Right lobe of liver (tissue), 6 donors: ENCODE results near the gene INPP5J. TPM values are rescaled to one million over a fixed set of nuclear protein-coding genes. Genes with fewer than 3 reads are reported as not detected.

Experiments used
- ATAC-seq, 4 donors: fragments of 200-7000 bp; cut with Tn5 transposase; one replicate each; pipeline ENCODE4 v1.9.1; 2020; ENCODE audit warnings: mild to moderate bottlenecking in 4 of 4, moderate library complexity in 4 of 4
- DNase-seq, 3 donors: peaks; one replicate each; pipeline ENCODE4 v3.0.0-alpha.2; 2020
- H3K27ac ChIP-seq, 3 donors: fragments of 200-600 bp; one replicate each; pipeline ENCODE4 v1.8.0; 2022
- H3K27me3 ChIP-seq, 2 donors: fragments of 200-600 bp; one replicate each; pipeline ENCODE4 v1.8.0; 2022
- H3K36me3 ChIP-seq, 4 donors: fragments of 200-600 bp; sonication (generic) in 1 of 4; one replicate each; pipeline versions ENCODE4 v1.5.1 to v1.8.0; 2017 to 2022; ENCODE audit warnings: control low read depth in 1 of 4
- H3K4me1 ChIP-seq, 4 donors: fragments of 200-600 bp; sonication (generic) in 1 of 4; one replicate each; pipeline versions ENCODE4 v1.5.1 to v1.8.0; 2017 to 2022; ENCODE audit warnings: control low read depth in 1 of 4
- H3K4me3 ChIP-seq, 3 donors: fragments of 200-600 bp; one replicate each; pipeline ENCODE4 v1.8.0; 2022
- H3K9me3 ChIP-seq, 4 donors: fragments of 200-600 bp; sonication (generic) in 1 of 4; one replicate each; pipeline versions ENCODE4 v1.5.1 to v1.8.0; 2017 to 2022; ENCODE audit warnings: control low read depth in 1 of 4
- POLR2A ChIP-seq: fragments of 450-650 bp; IDR thresholded peaks from one replicate; pipeline ENCODE4 v1.6.1; 2017; ENCODE audit warnings: antibody characterized with exemption, mild to moderate bottlenecking
- WGBS: methylation state at CpG from one replicate; pipeline ENCODE4 v1.1.6; 2018; ENCODE audit warnings: low coverage, low lambda C conversion rate; ENCODE audit not compliant: insufficient coverage; ENCODE audit errors: missing lambda C conversion rate; 5-methylcytosine and 5-hydroxymethylcytosine counted together
- intact Hi-C, 2 donors: fragments of 100-400 bp; cut with DNase I; formaldehyde crosslinking; loops; one replicate each; pipeline versions ENCODE4 v1.11.2 to v1.14.1; 2022
- total RNA-seq, 6 experiments: library from RNA; depleted of rRNA in 2 of 6; stranded (reverse); fragments of >200 nt in 2 of 6; fragmentation: NEBNext Ultra II Directional in 3 of 6; extraction: Animal tissue kit (Norgen Biotek cat#: 25700) in 3 of 6; gene quantifications; one replicate each; pipeline versions ENCODE4 v1.1.0 to v1.2.4, GENCODE V29; 2016 to 2023
- TF ChIP-seq, protein P1 (sequence below), 4 donors: fragments of 200-600 bp in 3 of 4; fragments of 450-650 bp in 1 of 4; IDR thresholded peaks; one replicate each; pipeline versions ENCODE4 v1.5.1 to v1.8.0; 2016 to 2022; ENCODE audit warnings: antibody characterized with exemption in 4 of 4, mild to moderate bottlenecking in 2 of 4
- donor health status: DM: no; HTN: yes; CAD: no.
- donor health status: DM: no; HTN: no; CAD: no.
- donor health status: DM: no; HTN: no; CAD: no.
- donor health status: DM: no; HTN: yes; CAD: no.
- donor health status: DM: no; HTN: yes; CAD: no.

Gene INPP5J
- total RNA-seq, 6 experiments from 2014 or later = 0.12 to 0.49 (median 0.26) TPM; not detected in 2

DNA sequence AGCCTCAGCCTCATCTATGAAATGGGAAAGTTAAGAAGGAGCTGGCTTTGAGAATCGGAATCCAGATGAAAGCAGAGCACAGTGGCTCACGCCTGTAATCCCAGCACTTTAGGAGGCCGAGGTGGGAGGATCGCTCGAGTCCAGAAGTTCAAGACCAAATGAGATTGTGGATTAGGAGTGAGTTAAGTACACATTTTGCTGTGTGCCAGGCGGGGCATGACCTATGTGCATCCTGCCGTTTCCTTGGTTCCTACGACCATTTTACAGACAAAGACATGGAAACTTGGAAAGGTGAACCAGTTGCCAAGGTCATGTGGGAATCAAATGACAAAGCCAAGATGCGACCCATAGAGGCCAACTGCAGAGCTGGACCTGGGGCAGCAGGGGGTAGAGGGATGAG is 13.4 kb downstream of the INPP5J start:
- TF ChIP-seq, protein P1, sequence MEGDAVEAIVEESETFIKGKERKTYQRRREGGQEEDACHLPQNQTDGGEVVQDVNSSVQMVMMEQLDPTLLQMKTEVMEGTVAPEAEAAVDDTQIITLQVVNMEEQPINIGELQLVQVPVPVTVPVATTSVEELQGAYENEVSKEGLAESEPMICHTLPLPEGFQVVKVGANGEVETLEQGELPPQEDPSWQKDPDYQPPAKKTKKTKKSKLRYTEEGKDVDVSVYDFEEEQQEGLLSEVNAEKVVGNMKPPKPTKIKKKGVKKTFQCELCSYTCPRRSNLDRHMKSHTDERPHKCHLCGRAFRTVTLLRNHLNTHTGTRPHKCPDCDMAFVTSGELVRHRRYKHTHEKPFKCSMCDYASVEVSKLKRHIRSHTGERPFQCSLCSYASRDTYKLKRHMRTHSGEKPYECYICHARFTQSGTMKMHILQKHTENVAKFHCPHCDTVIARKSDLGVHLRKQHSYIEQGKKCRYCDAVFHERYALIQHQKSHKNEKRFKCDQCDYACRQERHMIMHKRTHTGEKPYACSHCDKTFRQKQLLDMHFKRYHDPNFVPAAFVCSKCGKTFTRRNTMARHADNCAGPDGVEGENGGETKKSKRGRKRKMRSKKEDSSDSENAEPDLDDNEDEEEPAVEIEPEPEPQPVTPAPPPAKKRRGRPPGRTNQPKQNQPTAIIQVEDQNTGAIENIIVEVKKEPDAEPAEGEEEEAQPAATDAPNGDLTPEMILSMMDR (IDR thresholded peaks at IDR 0.05) = no peak
- no peak for TF ChIP-seq POLR2A
- WGBS = 80% methylated on average over 1 of the region's 9 CpGs
- DNase-seq = no peak
- no peaks in the 10 kb centered on the region for H3K36me3 ChIP-seq
- no peak for ATAC-seq
- no peaks in the 10 kb centered on the region for H3K27me3 ChIP-seq
- H3K4me3 ChIP-seq = no peak overlapping the region
- no peaks in the 10 kb centered on the region for H3K4me1 ChIP-seq
- intact Hi-C loops = no loop called here
- no peaks in the 10 kb centered on the region for H3K9me3 ChIP-seq
- no peak overlapping the region for H3K27ac ChIP-seq

DNA sequence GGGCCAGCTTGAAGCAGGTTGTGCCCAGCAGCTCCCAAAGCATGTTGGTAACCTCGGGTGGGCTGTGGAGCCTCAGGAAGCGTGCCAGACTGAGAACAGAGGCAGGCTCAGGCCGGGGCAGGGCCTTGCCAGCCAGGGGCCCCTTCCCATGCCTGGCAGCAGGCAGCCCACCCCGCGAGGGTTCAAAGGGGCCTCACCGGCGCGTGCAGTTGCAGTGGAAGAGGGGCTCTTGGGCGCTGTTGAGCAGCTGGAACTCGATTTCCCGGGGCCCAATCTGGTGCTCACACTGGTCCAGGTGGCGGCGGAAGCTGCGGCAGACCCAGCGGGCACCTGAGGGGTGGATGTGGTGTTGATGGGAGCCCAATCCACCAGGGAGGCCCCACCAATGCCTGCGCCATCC is 13.9 kb downstream of the INPP5J start:
- no CpG with 5 or more reads among the region's 16 CpGs for WGBS

DNA sequence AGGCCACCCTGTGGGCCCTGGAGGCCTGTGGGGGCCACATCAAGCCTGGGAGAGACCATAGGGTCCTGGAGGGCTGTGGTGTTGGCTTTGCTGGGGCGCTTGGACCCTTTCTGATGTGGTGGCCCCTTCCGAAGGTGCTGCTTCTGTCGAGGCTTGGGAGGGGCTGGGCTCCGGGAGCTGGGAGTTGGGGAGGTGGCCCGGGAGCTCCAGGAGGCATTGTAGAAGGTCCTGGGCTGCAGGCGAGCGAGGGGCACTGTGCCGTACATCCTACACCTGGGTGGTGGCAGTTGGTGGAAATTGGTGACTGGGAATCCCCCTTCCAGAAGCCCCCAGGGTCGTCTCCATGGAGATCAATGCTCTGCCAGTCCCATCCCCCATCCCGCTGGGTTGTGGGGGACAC is 15.0 kb downstream of the INPP5J start:
- Histone ChIP-seq H3K4me1 (no peaks in the 10 kb centered on the region), H3K36me3 (no peaks in the 10 kb centered on the region), H3K4me3 (no peak overlapping the region), H3K27me3 (no peaks in the 10 kb centered on the region), H3K9me3 (no peaks in the 10 kb centered on the region), H3K27ac (no peak overlapping the region)
- ATAC-seq (no peak), DNase-seq (no peak)
- WGBS = no CpG with 5 or more reads among the region's 10 CpGs
- intact Hi-C loops = no loop called here
- TF ChIP-seq, protein P1 (IDR thresholded peaks at IDR 0.05) = no peak
- TF ChIP-seq POLR2A = no peak

More for the DNA sequence above, 13.9 kb downstream of the INPP5J start:
- Histone ChIP-seq H3K27me3 (no peaks in the 10 kb centered on the region), H3K4me3 (no peak overlapping the region), H3K4me1 (no peaks in the 10 kb centered on the region), H3K36me3 (no peaks in the 10 kb centered on the region), H3K27ac (no peak overlapping the region), H3K9me3 (no peaks in the 10 kb centered on the region)
- no peak for ATAC-seq
- intact Hi-C loops = no loop called here
- DNase-seq = no peak
- TF ChIP-seq, protein P1 (IDR thresholded peaks at IDR 0.05) = no peak
- TF ChIP-seq POLR2A = no peak

DNA sequence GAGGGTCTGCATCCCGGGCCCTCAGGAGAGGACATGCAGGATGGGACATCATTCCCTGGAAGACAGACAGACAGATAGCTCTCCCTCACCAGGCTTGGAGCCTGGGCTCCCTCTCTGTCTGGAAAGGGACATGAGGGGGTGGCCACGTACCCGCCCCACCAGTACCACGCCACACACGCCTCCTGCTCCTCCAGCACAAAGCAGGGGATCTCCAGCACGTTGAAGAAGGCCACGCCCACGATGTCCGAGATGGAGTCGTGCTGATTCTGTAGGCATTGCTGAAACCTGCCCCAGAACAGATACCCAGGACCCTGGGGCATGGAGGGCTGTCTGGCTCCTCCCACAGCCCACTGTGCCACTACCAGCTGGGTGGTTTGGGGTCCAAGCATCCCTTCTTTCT is 15.4 kb downstream of the INPP5J start:
- DNase-seq = no peak
- H3K4me1 ChIP-seq = no peaks in the 10 kb centered on the region
- no peak overlapping the region for H3K27ac ChIP-seq
- no peak for ATAC-seq
- no peaks in the 10 kb centered on the region for H3K27me3 ChIP-seq
- no peak overlapping the region for H3K4me3 ChIP-seq
- no peaks in the 10 kb centered on the region for H3K36me3 ChIP-seq
- WGBS = 80% methylated on average over 3 of the region's 10 CpGs
- intact Hi-C loops = no loop called here
- no peaks in the 10 kb centered on the region for H3K9me3 ChIP-seq
- TF ChIP-seq, protein P1 (IDR thresholded peaks at IDR 0.05) = no peak

DNA sequence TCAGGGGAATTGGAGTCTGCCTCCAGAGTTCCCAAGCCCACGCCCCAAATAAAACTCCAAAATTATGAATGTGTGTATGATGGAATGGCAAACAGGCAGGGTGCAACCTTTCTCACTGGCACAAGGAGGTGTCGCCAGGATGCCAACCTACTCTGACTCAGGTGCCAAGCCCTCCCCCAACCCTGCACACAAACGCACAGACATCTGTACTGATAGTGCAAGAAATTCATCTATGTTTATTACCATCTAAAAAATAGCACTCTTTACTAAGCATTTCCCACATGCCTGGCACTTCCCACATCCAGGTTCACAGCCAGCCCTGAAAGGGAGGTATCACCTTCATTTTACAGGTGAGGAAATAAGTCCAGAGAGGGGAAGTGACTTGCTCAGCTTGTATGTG is 16.3 kb downstream of the INPP5J start:
- TF ChIP-seq, protein P1 (IDR thresholded peaks at IDR 0.05) = no peak
- TF ChIP-seq POLR2A = no peak
- ATAC-seq (no peak), DNase-seq (no peak)
- H3K4me1 ChIP-seq = no peaks in the 10 kb centered on the region
- no peak overlapping the region for H3K27ac ChIP-seq
- H3K9me3 ChIP-seq = no peaks in the 10 kb centered on the region
- 38% methylated on average over 2 of the region's 3 CpGs for WGBS
- H3K27me3 ChIP-seq = no peaks in the 10 kb centered on the region
- no peak overlapping the region for H3K4me3 ChIP-seq
- intact Hi-C loops = no loop called here
- no peaks in the 10 kb centered on the region for H3K36me3 ChIP-seq
